ENCODE data around the gene FAM161B. TPM values are rescaled to one million over a fixed set of nuclear protein-coding genes. Genes with fewer than 3 reads are reported as not detected.

The FAM161B gene
- polyA plus RNA-seq, 3 donors = 0.76 to 1.4 (median 1.4) TPM

DNA sequence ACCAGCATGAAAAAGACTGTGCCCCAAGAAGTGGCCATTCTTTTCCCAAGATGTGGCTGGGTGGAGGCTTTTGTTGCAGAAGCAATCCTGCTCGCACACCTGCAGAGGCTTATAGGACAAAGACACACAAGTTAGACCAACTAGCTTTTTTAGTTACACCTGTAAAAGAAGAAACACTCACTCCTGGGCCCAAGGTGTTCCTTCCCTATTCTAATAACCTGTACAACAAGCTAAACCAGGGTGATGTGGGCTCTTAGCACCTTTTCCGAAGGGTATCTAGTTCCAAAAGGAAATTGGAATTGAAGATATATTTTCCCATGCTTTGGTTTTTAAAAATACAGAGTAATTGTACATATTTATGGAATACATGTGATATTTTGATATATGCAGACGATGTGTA lies 38.2 kb upstream of the FAM161B start:
- peaks cover 20 to 28% of the 10 kb centered on the region in 2 donors for H3K36me3 Mint-ChIP-seq
- Histone ChIP-seq H3K27me3 (ENCODE audit: control insufficient read depth in 2 of 2, insufficient read depth in 2 of 2, low read length in 2 of 2) (no peaks in the 10 kb centered on the region), H4K20me1 (ENCODE audit: insufficient read depth, low read length) (no peaks in the 10 kb centered on the region), H2AFZ (ENCODE audit: insufficient read depth, low read depth, low read length, poor library complexity, severe bottlenecking) (no peak overlapping the region), H3K27ac (ENCODE audit: low read depth in 1 of 2, low read length in 2 of 2) (no peak overlapping the region), H3K4me1 (ENCODE audit: control insufficient read depth in 1 of 2, insufficient read depth in 2 of 2, low read length in 2 of 2) (no peaks in the 10 kb centered on the region), H3K4me2 (replicated peaks; ENCODE audit: extremely low read depth, low read length, poor library complexity, severe bottlenecking) (no peak overlapping the region), H3K4me3 (replicated peaks in 1 of 3; ENCODE audit: low read depth in 2 of 3, low read length in 3 of 3) (no peak overlapping the region), H3K9ac (ENCODE audit: insufficient read depth, low read length, poor library complexity, severe bottlenecking) (no peak overlapping the region), H3K79me2 (ENCODE audit: insufficient read depth, low read length) (no peaks in the 10 kb centered on the region), H3K36me3 (replicated peaks in 1 of 2; ENCODE audit: control insufficient read depth in 1 of 2, insufficient read depth in 2 of 2, low read length in 2 of 2) (peaks cover 14 to 21% of the 10 kb centered on the region in 2 donors), H3K9me3 (replicated peaks in 1 of 2; ENCODE audit: control insufficient read depth in 1 of 2, insufficient read depth in 1 of 2, low read length in 2 of 2) (no peaks in the 10 kb centered on the region)
- TF ChIP-seq, protein P1, sequence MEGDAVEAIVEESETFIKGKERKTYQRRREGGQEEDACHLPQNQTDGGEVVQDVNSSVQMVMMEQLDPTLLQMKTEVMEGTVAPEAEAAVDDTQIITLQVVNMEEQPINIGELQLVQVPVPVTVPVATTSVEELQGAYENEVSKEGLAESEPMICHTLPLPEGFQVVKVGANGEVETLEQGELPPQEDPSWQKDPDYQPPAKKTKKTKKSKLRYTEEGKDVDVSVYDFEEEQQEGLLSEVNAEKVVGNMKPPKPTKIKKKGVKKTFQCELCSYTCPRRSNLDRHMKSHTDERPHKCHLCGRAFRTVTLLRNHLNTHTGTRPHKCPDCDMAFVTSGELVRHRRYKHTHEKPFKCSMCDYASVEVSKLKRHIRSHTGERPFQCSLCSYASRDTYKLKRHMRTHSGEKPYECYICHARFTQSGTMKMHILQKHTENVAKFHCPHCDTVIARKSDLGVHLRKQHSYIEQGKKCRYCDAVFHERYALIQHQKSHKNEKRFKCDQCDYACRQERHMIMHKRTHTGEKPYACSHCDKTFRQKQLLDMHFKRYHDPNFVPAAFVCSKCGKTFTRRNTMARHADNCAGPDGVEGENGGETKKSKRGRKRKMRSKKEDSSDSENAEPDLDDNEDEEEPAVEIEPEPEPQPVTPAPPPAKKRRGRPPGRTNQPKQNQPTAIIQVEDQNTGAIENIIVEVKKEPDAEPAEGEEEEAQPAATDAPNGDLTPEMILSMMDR (IDR thresholded peaks at IDR 0.05) = no peak
- DNase-seq = no peak
- WGBS (ENCODE audit: insufficient coverage) = 100% methylated on average over 1 of the region's 3 CpGs
- H3K27ac Mint-ChIP-seq = no peak overlapping the region
- intact Hi-C loops (cut with micrococcal nuclease) = no loop called here
- H3K4me1 Mint-ChIP-seq = no peaks in the 10 kb centered on the region
- H3K27me3 Mint-ChIP-seq (ENCODE audit: low read depth in 3 of 3) = peaks cover 0 to 1% (median 0%) of the 10 kb centered on the region in 3 donors
- peaks cover 0 to 1% (median 0%) of the 10 kb centered on the region in 7 donors for H3K9me3 Mint-ChIP-seq
- H3K4me3 Mint-ChIP-seq = no peak overlapping the region

DNA sequence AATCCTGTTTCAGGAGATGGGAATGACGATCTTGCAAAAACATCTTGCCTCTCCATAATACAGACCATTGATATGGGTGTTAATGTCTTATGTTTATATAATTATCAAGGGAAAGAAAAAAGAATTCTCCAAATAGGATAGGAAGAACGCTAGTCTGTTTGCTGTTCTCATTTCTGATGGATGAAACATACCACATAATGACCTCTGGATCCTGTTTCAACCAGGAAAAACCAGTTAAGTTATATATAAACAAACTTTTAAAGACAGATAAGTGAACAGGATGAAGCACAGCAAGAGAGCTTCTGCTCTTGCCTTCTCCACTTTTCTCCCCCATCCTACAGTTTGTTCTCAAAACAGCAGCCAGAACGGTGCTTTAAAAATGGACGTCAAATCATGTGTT lies 28.0 kb upstream of the FAM161B start:
- Histone ChIP-seq H3K9ac (ENCODE audit: insufficient read depth, low read length, poor library complexity, severe bottlenecking) (no peak overlapping the region), H2AFZ (ENCODE audit: insufficient read depth, low read depth, low read length, poor library complexity, severe bottlenecking) (no peak overlapping the region), H4K20me1 (ENCODE audit: insufficient read depth, low read length) (no peaks in the 10 kb centered on the region), H3K36me3 (replicated peaks in 1 of 2; ENCODE audit: control insufficient read depth in 1 of 2, insufficient read depth in 2 of 2, low read length in 2 of 2) (peaks cover 4 to 40% of the 10 kb centered on the region in 2 donors), H3K4me2 (replicated peaks; ENCODE audit: extremely low read depth, low read length, poor library complexity, severe bottlenecking) (no peak overlapping the region), H3K27me3 (ENCODE audit: control insufficient read depth in 2 of 2, insufficient read depth in 2 of 2, low read length in 2 of 2) (no peaks in the 10 kb centered on the region), H3K79me2 (ENCODE audit: insufficient read depth, low read length) (no peaks in the 10 kb centered on the region), H3K9me3 (replicated peaks in 1 of 2; ENCODE audit: control insufficient read depth in 1 of 2, insufficient read depth in 1 of 2, low read length in 2 of 2) (no peaks in the 10 kb centered on the region), H3K27ac (ENCODE audit: low read depth in 1 of 2, low read length in 2 of 2) (no peak overlapping the region), H3K4me3 (replicated peaks in 1 of 3; ENCODE audit: low read depth in 2 of 3, low read length in 3 of 3) (no peak overlapping the region), H3K4me1 (ENCODE audit: control insufficient read depth in 1 of 2, insufficient read depth in 2 of 2, low read length in 2 of 2) (no peaks in the 10 kb centered on the region)
- intact Hi-C loops (cut with micrococcal nuclease) = no loop called here
- Mint-ChIP-seq H3K36me3 (peaks cover 21% of the 10 kb centered on the region in 2 donors), H3K4me3 (no peak overlapping the region), H3K27me3 (ENCODE audit: low read depth in 3 of 3) (no peaks in the 10 kb centered on the region), H3K4me1 (no peaks in the 10 kb centered on the region), H3K9me3 (no peaks in the 10 kb centered on the region), H3K27ac (peak overlapping the region in 1 of 7 donors; percentile 37)
- TF ChIP-seq, protein P1 (IDR thresholded peaks at IDR 0.05) = no peak
- no peak for DNase-seq
- 100% methylated on average over 2 of the region's 4 CpGs for WGBS (ENCODE audit: insufficient coverage)
